H1 (cell line): ENCODE results near the gene VWA5B2. TPM values are rescaled to one million over a fixed set of nuclear protein-coding genes. Genes with fewer than 3 reads are reported as not detected.

Experiments
- CTCF ChIA-PET: fragments of 300-600 bp; sonication (Branson Sonifier 250); formaldehyde crosslinking; loops from one replicate; lab custom pipeline; 2021; ENCODE audit not compliant: partially characterized antibody; lab: Charles Lee
- POLR2A ChIA-PET: fragments of 300-600 bp; sonication (Branson Sonifier 250); formaldehyde crosslinking; loops from one replicate; lab custom pipeline; 2021; ENCODE audit warnings: inconsistent platforms; ENCODE audit not compliant: partially characterized antibody; lab: Charles Lee
- DNase-seq, 2 experiments: peaks; one replicate each; pipeline versions ENCODE4 v3.0.0 to v3.0.0-alpha.2; 2010 to 2022; ENCODE audit warnings: low spot score in 2 of 2, low read depth in 1 of 2, mixed read lengths in 1 of 2
- FAIRE-seq: peaks from 2 replicates; lab custom pipeline; 2011; peaks lifted over from hg19 to GRCh38; lab: Jason Lieb, UNC
- H2AFZ ChIP-seq: 2 replicates; pipeline ENCODE4 v1.8.1; 2012; ENCODE audit warnings: low read length, inconsistent platforms
- H2AK5ac ChIP-seq: 2 replicates; pipeline ENCODE4 v1.6.1; 2013; ENCODE audit warnings: low read depth, low read length
- H2BK120ac ChIP-seq: replicated peaks from 2 replicates; pipeline ENCODE3; 2013; ENCODE audit warnings: low read depth, low read length, inconsistent platforms
- H2BK12ac ChIP-seq: 2 replicates; pipeline ENCODE4 v1.6.1; 2013; ENCODE audit warnings: low read depth, low read length
- H2BK15ac ChIP-seq: 2 replicates; pipeline ENCODE4 v1.6.1; 2013; ENCODE audit warnings: low read length
- H2BK20ac ChIP-seq: 2 replicates; pipeline ENCODE4 v1.6.1; 2013; ENCODE audit warnings: low read length
- H2BK5ac ChIP-seq: 2 replicates; pipeline ENCODE4 v1.6.1; 2013; ENCODE audit warnings: low read depth, low read length
- H3K14ac ChIP-seq: 2 replicates; pipeline ENCODE4 v1.6.1; 2013; ENCODE audit warnings: inconsistent platforms; ENCODE audit not compliant: insufficient read length
- H3K18ac ChIP-seq: 2 replicates; pipeline ENCODE4 v1.6.1; 2013; ENCODE audit warnings: low read length; ENCODE audit errors: extremely low read depth
- H3K23ac ChIP-seq: 2 replicates; pipeline ENCODE4 v1.6.1; 2013; ENCODE audit warnings: inconsistent platforms; ENCODE audit not compliant: insufficient read length
- H3K23me2 ChIP-seq: 2 replicates; pipeline ENCODE4 v1.6.1; 2013; ENCODE audit warnings: low read depth, low read length
- H3K27ac ChIP-seq: 2 replicates; pipeline ENCODE4 v1.6.1; 2011; ENCODE audit warnings: low read depth, low read length, inconsistent platforms
- H3K27me3 ChIP-seq, 4 experiments: replicated peaks in 1 of 4; 1 replicate in 1 of 4; 2 replicates in 3 of 4; pipeline versions ENCODE4 v1.6.1 to v1.8.1; 2011 to 2013; ENCODE audit warnings: low read length in 3 of 4, mild to moderate bottlenecking in 3 of 4, inconsistent platforms in 2 of 4, mixed read lengths in 2 of 4, moderate library complexity in 1 of 4; ENCODE audit not compliant: control insufficient read depth in 3 of 4, insufficient read depth in 3 of 4; ENCODE audit errors: extremely low read depth in 1 of 4
- H3K36me3 ChIP-seq, 4 experiments: 2 replicates each; pipeline versions ENCODE4 v1.6.1 to v1.8.1; 2011 to 2013; ENCODE audit warnings: mild to moderate bottlenecking in 4 of 4, low read length in 3 of 4, moderate library complexity in 2 of 4, control low read depth in 1 of 4, inconsistent platforms in 1 of 4; ENCODE audit not compliant: insufficient read depth in 4 of 4, control insufficient read depth in 2 of 4
- H3K4ac ChIP-seq: replicated peaks from 2 replicates; pipeline ENCODE3; 2013; ENCODE audit warnings: low read length, low read depth, mixed read lengths, inconsistent platforms; ENCODE audit not compliant: insufficient read length
- H3K4me1 ChIP-seq, 4 experiments: replicated peaks in 1 of 4; 1 replicate in 1 of 4; 2 replicates in 3 of 4; pipeline versions ENCODE4 v1.6.1 to v1.8.1; 2011 to 2013; ENCODE audit warnings: low read length in 3 of 4, inconsistent platforms in 2 of 4, mixed read lengths in 1 of 4; ENCODE audit not compliant: insufficient read depth in 4 of 4, control insufficient read depth in 3 of 4
- H3K4me2 ChIP-seq, 2 experiments: 2 replicates each; pipeline versions ENCODE4 v1.6.1 to v1.8.1; 2011 to 2013; ENCODE audit warnings: low read depth in 2 of 2, low read length in 2 of 2, control low read depth in 1 of 2, inconsistent platforms in 1 of 2, mild to moderate bottlenecking in 1 of 2; ENCODE audit not compliant: insufficient read depth in 1 of 2
- H3K4me3 ChIP-seq, 4 experiments: fragments of 200-600, 300-600 bp in 1 of 4; sonication (generic), shearing (Covaris generic), sonication (Bioruptor Twin) in 1 of 4; 2 replicates each; pipeline versions ENCODE4 v1.5.1 to v1.8.1; 2011 to 2016; ENCODE audit warnings: low read length in 4 of 4, low read depth in 3 of 4, control low read depth in 2 of 4, inconsistent platforms in 2 of 4, mild to moderate bottlenecking in 2 of 4, mixed read lengths in 1 of 4, moderate library complexity in 1 of 4; ENCODE audit not compliant: insufficient read depth in 2 of 4; ENCODE audit errors: extremely low read depth in 1 of 4
- H3K56ac ChIP-seq: replicated peaks from 2 replicates; pipeline ENCODE3; 2013; ENCODE audit warnings: low read depth, mild to moderate bottlenecking, mixed read lengths, low read length, inconsistent platforms; ENCODE audit not compliant: insufficient read length
- H3K79me1 ChIP-seq: 2 replicates; pipeline ENCODE4 v1.6.1; 2013; ENCODE audit warnings: low read depth, low read length, control low read depth
- H3K79me2 ChIP-seq, 2 experiments: 2 replicates each; pipeline versions ENCODE4 v1.6.1 to v1.8.1; 2012 to 2013; ENCODE audit warnings: low read length in 2 of 2, mild to moderate bottlenecking in 2 of 2, inconsistent platforms in 1 of 2; ENCODE audit not compliant: insufficient read depth in 2 of 2, control insufficient read depth in 1 of 2
- H3K9ac ChIP-seq, 4 experiments: replicated peaks in 1 of 4; 1 replicate in 1 of 4; 2 replicates in 3 of 4; pipeline versions ENCODE4 v1.6.1 to v1.8.1; 2011 to 2013; ENCODE audit warnings: low read depth in 3 of 4, low read length in 3 of 4, control low read depth in 2 of 4, mild to moderate bottlenecking in 2 of 4, moderate library complexity in 2 of 4, inconsistent platforms in 1 of 4; ENCODE audit errors: extremely low read depth in 1 of 4
- H3K9me3 ChIP-seq, 2 experiments: 2 replicates each; pipeline versions ENCODE4 v1.6.1 to v1.8.1; 2012 to 2013; ENCODE audit warnings: mild to moderate bottlenecking in 2 of 2, moderate library complexity in 2 of 2, control low read depth in 1 of 2, inconsistent platforms in 1 of 2, low read depth in 1 of 2, low read length in 1 of 2, mixed read lengths in 1 of 2; ENCODE audit not compliant: insufficient read depth in 2 of 2
- H4K20me1 ChIP-seq, 2 experiments: replicated peaks in 1 of 2; 2 replicates each; pipeline versions ENCODE3 to v1.8.1; 2011 to 2013; ENCODE audit warnings: inconsistent platforms in 2 of 2, low read length in 2 of 2, mild to moderate bottlenecking in 1 of 2; ENCODE audit not compliant: insufficient read depth in 2 of 2, control insufficient read depth in 1 of 2
- H4K5ac ChIP-seq: 2 replicates; pipeline ENCODE4 v1.6.1; 2013; ENCODE audit warnings: low read length, low read depth, mixed read lengths, inconsistent platforms; ENCODE audit not compliant: insufficient read length
- H4K8ac ChIP-seq: 2 replicates; pipeline ENCODE4 v1.8.0; 2013; ENCODE audit warnings: mild to moderate bottlenecking, moderate library complexity, low read length, inconsistent platforms; ENCODE audit not compliant: insufficient read depth; ENCODE audit errors: extremely low read depth
- H4K91ac ChIP-seq: replicated peaks from 2 replicates; pipeline ENCODE3; 2013; ENCODE audit warnings: low read length, mixed read lengths, inconsistent platforms; ENCODE audit not compliant: insufficient read length
- BRCA1 ChIP-seq: IDR thresholded peaks from 2 replicates; pipeline ENCODE4 v1.6.1; 2012; ENCODE audit warnings: low read depth, low read length, improper control_type of control experiment
- CHD1 ChIP-seq: IDR thresholded peaks from 2 replicates; pipeline ENCODE4 v1.6.1; 2012; ENCODE audit warnings: low read depth, low read length, improper control_type of control experiment
- FOSL1 ChIP-seq: IDR thresholded peaks from 2 replicates; pipeline ENCODE4 v1.6.1; 2011; ENCODE audit warnings: mild to moderate bottlenecking, low read depth, low read length, moderate library complexity; ENCODE audit not compliant: insufficient read depth
- HDAC6 ChIP-seq: IDR thresholded peaks from one replicate; pipeline ENCODE4 v1.7.1; 2012; ENCODE audit warnings: low read depth, mild to moderate bottlenecking, inconsistent platforms, low read length, moderate library complexity
- POLR2A ChIP-seq, 2 experiments: IDR thresholded peaks; 1 replicate in 1 of 2; 2 replicates in 1 of 2; pipeline ENCODE4 v1.6.1; 2011; ENCODE audit warnings: low read depth in 2 of 2, low read length in 2 of 2, mild to moderate bottlenecking in 2 of 2; ENCODE audit errors: control extremely low read depth in 1 of 2
- POU5F1 ChIP-seq: IDR thresholded peaks from 2 replicates; pipeline ENCODE4 v1.6.1; 2011; ENCODE audit warnings: low read depth, mild to moderate bottlenecking, low read length, moderate library complexity
- SAP30 ChIP-seq: fragments of 300-600 bp; sonication (generic); IDR thresholded peaks from 2 replicates; pipeline ENCODE4 v1.7.1; 2012; ENCODE audit warnings: low read length, moderate library complexity, mild to moderate bottlenecking, inconsistent platforms; ENCODE audit not compliant: insufficient read depth, insufficient replicate concordance
- SP2 ChIP-seq: IDR thresholded peaks from 2 replicates; pipeline ENCODE4 v1.6.1; 2012; ENCODE audit warnings: mild to moderate bottlenecking, low read length, inconsistent platforms
- SRF ChIP-seq: IDR thresholded peaks from 2 replicates; pipeline ENCODE4 v1.6.1; 2011; ENCODE audit warnings: mild to moderate bottlenecking, low read depth, low read length, moderate library complexity
- TAF7 ChIP-seq: optimal IDR thresholded peaks from 2 replicates; pipeline ENCODE3; 2011; ENCODE audit warnings: low read depth, mild to moderate bottlenecking, inconsistent platforms, low read length, moderate library complexity, borderline replicate concordance
- WGBS, 2 experiments: shearing (Covaris generic) in 1 of 2; methylation state at CpG; one replicate each; pipeline versions ENCODE4 v1.1.6 to v1.1.7; 2013 to 2015; ENCODE audit warnings: low lambda C conversion rate in 2 of 2, mixed read lengths in 2 of 2, inconsistent platforms in 1 of 2, low coverage in 1 of 2, missing lambda C conversion rate in 1 of 2; ENCODE audit not compliant: insufficient replicate concordance in 2 of 2, insufficient coverage in 1 of 2, insufficient read length in 1 of 2; ENCODE audit errors: extremely low coverage in 1 of 2, missing lambda C conversion rate in 1 of 2; 5-methylcytosine and 5-hydroxymethylcytosine counted together
- polyA plus RNA-seq, 7 experiments: library from polyadenylated mRNA; depleted of rRNA in 3 of 7; stranded (reverse) in 5 of 7; unstranded in 2 of 7; fragments of >200 nt in 5 of 7; fragments of 200-250 nt in 2 of 7; gene quantifications; 1 replicate in 5 of 7; 2 replicates in 1 of 7; 4 replicates in 1 of 7; pipeline versions ENCODE4 v1.2.1 to v1.2.3, GENCODE V29; 2011 to 2013; ENCODE audit warnings: missing spikeins in 2 of 7, mixed read lengths in 2 of 7
- total RNA-seq: library from RNA; stranded (reverse); fragmentation: NEBNext Ultra II Directional; extraction: Animal tissue kit (Norgen Biotek cat#: 25700); gene quantifications from 2 replicates; pipeline ENCODE4 v1.2.1, GENCODE V29; 2021

The VWA5B2 gene
- total and polyA plus RNA-seq, 2 of the 8 experiments (the other 6 are each of a cell fraction or from before 2014, with no cell fraction given): 0.53 to 0.56 TPM

GRCh38 chr3:184181596-184181995 is 47.8 kb upstream of the VWA5B2 start:
- WGBS, 2 experiments: 93% methylated on average over 9 of the region's 9 CpGs; no CpG with 5 or more reads in 1 of the 2 experiments
- no peak overlapping the region for H3K23ac ChIP-seq
- no peak for DNase-seq
- peaks cover 16% of the 10 kb centered on the region for H3K79me1 ChIP-seq
- ChIA-PET POLR2A (interaction anchor here (0.7 to 3.0 kb wide), 7 partner anchors 9 to 297 kb away, joined by 3 to 9 read pairs (median 4); partner anchors contain the start of genes DVL3 and PARL), CTCF (interaction anchor here (0.9 to 4.7 kb wide), 7 partner anchors 10 to 108 kb away, joined by 3 to 22 read pairs (median 5); no protein-coding TSS in a partner anchor)
- no peak for TF ChIP-seq BRCA1
- TF ChIP-seq HDAC6: no peak
- no peak for TF ChIP-seq SRF
- TF ChIP-seq POU5F1: no peak
- no peak for TF ChIP-seq TAF7
- no peak for TF ChIP-seq SAP30
- no peak for TF ChIP-seq CHD1
- TF ChIP-seq POLR2A (IDR thresholded peaks at IDR 0.05; ENCODE audit: control extremely low read depth in 1 of 2, low read depth in 2 of 2, low read length in 2 of 2): no peak
- no peak for TF ChIP-seq FOSL1
- no peak for TF ChIP-seq SP2
- H4K5ac ChIP-seq: no peak overlapping the region
- no peak overlapping the region for H2BK20ac ChIP-seq
- H2AK5ac ChIP-seq: no peak overlapping the region
- H2AFZ ChIP-seq: no peak overlapping the region
- H3K14ac ChIP-seq: no peak overlapping the region
- no peak overlapping the region for H3K27ac ChIP-seq
- FAIRE-seq: no peak
- H2BK120ac ChIP-seq: no peak overlapping the region
- H3K23me2 ChIP-seq: peaks cover 11% of the 10 kb centered on the region
- no peak overlapping the region for H4K91ac ChIP-seq
- no peak overlapping the region for H2BK12ac ChIP-seq
- H3K4me1 ChIP-seq: peaks cover 0 to 21% (median 14%) of the 10 kb centered on the region in 4 experiments; a peak in 6 of 7 replicates
- H3K4me3 ChIP-seq: no peak overlapping the region
- H4K8ac ChIP-seq: no peak overlapping the region; the same call in 1 of the 2 replicates
- H3K56ac ChIP-seq: no peak overlapping the region
- H3K79me2 ChIP-seq: peaks cover 1 to 26% of the 10 kb centered on the region in 2 experiments; a peak in 3 of 4 replicates
- peaks cover 0 to 21% of the 10 kb centered on the region in 2 experiments for H4K20me1 ChIP-seq
- no peak overlapping the region for H3K4ac ChIP-seq
- H2BK15ac ChIP-seq: no peak overlapping the region
- H3K18ac ChIP-seq: no peak overlapping the region
- no peaks in the 10 kb centered on the region for H3K9me3 ChIP-seq
- peaks cover 55 to 81% (median 65%) of the 10 kb centered on the region in 4 experiments for H3K36me3 ChIP-seq
- H3K27me3 ChIP-seq: no peaks in the 10 kb centered on the region
- H3K4me2 ChIP-seq: no peak overlapping the region
- H3K9ac ChIP-seq: no peak overlapping the region
- H2BK5ac ChIP-seq: no peak overlapping the region
